NT2/D1 (cell line): ENCODE results near the gene CERS4.

Source experiments
- DNase-seq: peaks from one replicate; pipeline ENCODE4 v3.0.0-alpha.2; 2011; ENCODE audit warnings: low read depth, low spot score
- H3K27me3 ChIP-seq: 2 replicates; pipeline ENCODE4 v1.6.0; 2011; ENCODE audit warnings: mild to moderate bottlenecking; ENCODE audit not compliant: insufficient read length, insufficient read depth
- H3K36me3 ChIP-seq: 2 replicates; pipeline ENCODE4 v1.6.1; 2011; ENCODE audit warnings: mild to moderate bottlenecking, low read length, mixed read lengths; ENCODE audit not compliant: insufficient read depth, insufficient read length
- H3K4me1 ChIP-seq: 2 replicates; pipeline ENCODE4 v1.5.1; 2011; ENCODE audit not compliant: insufficient read depth, insufficient read length
- H3K4me3 ChIP-seq: 2 replicates; pipeline ENCODE4 v1.5.1; 2011; ENCODE audit warnings: low read depth; ENCODE audit not compliant: insufficient read length
- H3K9ac ChIP-seq: 2 replicates; pipeline ENCODE4 v1.6.0; 2011; ENCODE audit warnings: low read depth; ENCODE audit not compliant: insufficient read length
- H3K9me3 ChIP-seq: 2 replicates; pipeline ENCODE4 v1.5.1; 2011; ENCODE audit warnings: mild to moderate bottlenecking, low read length; ENCODE audit not compliant: insufficient read depth
- SUZ12 ChIP-seq: IDR thresholded peaks from 2 replicates; pipeline ENCODE4 v1.6.1; 2011; ENCODE audit not compliant: insufficient read length, insufficient read depth; ENCODE audit errors: extremely low read depth
- YY1 ChIP-seq: IDR thresholded peaks from 2 replicates; pipeline ENCODE4 v1.6.1; 2011; ENCODE audit not compliant: insufficient read length, insufficient read depth
- ZNF274 ChIP-seq: IDR thresholded peaks from 2 replicates; pipeline ENCODE4 v1.6.1; 2011; ENCODE audit warnings: mild to moderate bottlenecking, low read depth, low read length

The CERS4 gene

GRCh38 chr19:8253678-8254077 lies 44.5 kb downstream of the CERS4 start:
- TF ChIP-seq SUZ12 (no peak), ZNF274 (no peak), YY1 (no peak)
- Histone ChIP-seq H3K9ac (no peak overlapping the region), H3K36me3 (peaks cover 58% of the 10 kb centered on the region), H3K4me1 (peaks cover 17% of the 10 kb centered on the region), H3K4me3 (no peak overlapping the region), H3K9me3 (no peaks in the 10 kb centered on the region), H3K27me3 (no peaks in the 10 kb centered on the region)
- DNase-seq: no peak

GRCh38 chr19:8254286-8255001 lies 45.3 kb downstream of the CERS4 start:
- H3K4me1 ChIP-seq: peaks cover 19% of the 10 kb centered on the region
- TF ChIP-seq SUZ12 (no peak), YY1 (no peak), ZNF274 (no peak)
- DNase-seq: no peak
- peak overlapping the region; percentile 42 for H3K9ac ChIP-seq
- H3K36me3 ChIP-seq: peaks cover 66% of the 10 kb centered on the region
- H3K9me3 ChIP-seq: no peaks in the 10 kb centered on the region
- no peaks in the 10 kb centered on the region for H3K27me3 ChIP-seq
- H3K4me3 ChIP-seq: no peak overlapping the region

- Histone ChIP-seq H3K27me3 (no peaks in the 10 kb centered on the region), H3K4me3 (no peak overlapping the region), H3K9ac (no peak overlapping the region), H3K4me1 (peaks cover 22% of the 10 kb centered on the region), H3K36me3 (peaks cover 71% of the 10 kb centered on the region), H3K9me3 (no peaks in the 10 kb centered on the region)
- DNase-seq: no peak
- TF ChIP-seq ZNF274: no peak
- TF ChIP-seq SUZ12: no peak
- TF ChIP-seq YY1: no peak
Observed at GRCh38 chr19:8255426-8256125, 46.4 kb downstream of the CERS4 start.

GRCh38 chr19:8256276-8257051 lies 47.3 kb downstream of the CERS4 start:
- peaks cover 26% of the 10 kb centered on the region for H3K4me1 ChIP-seq
- no peak overlapping the region for H3K4me3 ChIP-seq
- no peak for DNase-seq
- H3K27me3 ChIP-seq: no peaks in the 10 kb centered on the region
- peaks cover 66% of the 10 kb centered on the region for H3K36me3 ChIP-seq
- no peak overlapping the region for H3K9ac ChIP-seq
- no peak for TF ChIP-seq SUZ12
- TF ChIP-seq ZNF274: no peak
- no peak for TF ChIP-seq YY1
- H3K9me3 ChIP-seq: no peaks in the 10 kb centered on the region

GRCh38 chr19:8257052-8257443 lies 47.9 kb downstream of the CERS4 start:
- Histone ChIP-seq H3K4me3 (no peak overlapping the region), H3K9ac (no peak overlapping the region), H3K9me3 (no peaks in the 10 kb centered on the region), H3K36me3 (peaks cover 72% of the 10 kb centered on the region), H3K27me3 (no peaks in the 10 kb centered on the region), H3K4me1 (peaks cover 29% of the 10 kb centered on the region)
- no peak for TF ChIP-seq SUZ12
- DNase-seq: no peak

GRCh38 chr19:8259142-8259921 lies 50.2 kb downstream of the CERS4 start:
- peaks cover 25% of the 10 kb centered on the region for H3K4me1 ChIP-seq
- H3K36me3 ChIP-seq: peaks cover 70% of the 10 kb centered on the region
- H3K9ac ChIP-seq: no peak overlapping the region
- no peak overlapping the region for H3K4me3 ChIP-seq
- TF ChIP-seq SUZ12 (no peak), YY1 (no peak), ZNF274 (no peak)
- H3K27me3 ChIP-seq: no peaks in the 10 kb centered on the region
- no peak for DNase-seq
- no peaks in the 10 kb centered on the region for H3K9me3 ChIP-seq
